Pancreas (tissue), 10 donors: Measurements from ENCODE around the gene AKAP6. TPM values are rescaled to one million over a fixed set of nuclear protein-coding genes. Genes with fewer than 3 reads are reported as not detected.

Experiments used
- ATAC-seq, 4 donors: fragments of 200-7000 bp; cut with Tn5 transposase; one replicate each; pipeline versions ENCODE4 v1.8.0 to v1.9.1; 2020; ENCODE audit warnings: mild to moderate bottlenecking in 4 of 4, moderate library complexity in 4 of 4
- DNase-seq, 6 donors: peaks; one replicate each; pipeline ENCODE4 v3.0.0-alpha.2; 2020
- FAIRE-seq: peaks from 2 replicates; lab custom pipeline; 2012; peaks lifted over from hg19 to GRCh38; lab: Jason Lieb, UNC
- H3K27ac ChIP-seq, 4 donors: fragments of 200-600 bp; sonication (generic); 1 replicate in 3 of 4; 2 replicates in 1 of 4; pipeline versions ENCODE4 v1.5.0 to v1.8.0; 2020
- H3K27me3 ChIP-seq, 4 donors: fragments of 200-600 bp; one replicate each; pipeline ENCODE4 v1.8.0; 2021
- H3K36me3 ChIP-seq, 3 donors: fragments of 200-600 bp; sonication (generic) in 1 of 3; one replicate each; pipeline versions ENCODE4 v1.5.0 to v1.8.0; 2020 to 2021
- H3K4me1 ChIP-seq, 3 donors: fragments of 200-600 bp; one replicate each; pipeline ENCODE4 v1.8.0; 2021
- H3K4me3 ChIP-seq, 4 donors: fragments of 200-600 bp; sonication (generic) in 2 of 4; one replicate each; pipeline versions ENCODE4 v1.5.0 to v1.8.0; 2020 to 2021
- H3K9me3 ChIP-seq, 4 donors: fragments of 200-600 bp; one replicate each; pipeline ENCODE4 v1.8.0; 2021
- WGBS, 2 donors: extraction: QIAGEN DNeasy Blood & Tissue Kit; methylation state at CpG; one replicate each; pipeline ENCODE4 v1.1.7; 2013; 5-methylcytosine and 5-hydroxymethylcytosine counted together
- intact Hi-C, 3 donors: fragments of 100-400 bp; cut with DNase I; formaldehyde crosslinking; loops; one replicate each; pipeline versions ENCODE4 v1.11.1 to v1.14.2; 2022
- polyA plus RNA-seq, 2 donors: library from polyadenylated mRNA; stranded (reverse); fragments of 200-250 nt; gene quantifications; one replicate each; pipeline ENCODE4 v1.2.3, GENCODE V29; 2013
- total RNA-seq, 6 donors: library from RNA; stranded (reverse); fragmentation: NEBNext Ultra II Directional in 4 of 6; extraction: Animal tissue kit (Norgen Biotek cat#: 25700) in 4 of 6; gene quantifications; one replicate each; pipeline versions ENCODE4 v1.2.1 to v1.2.4, GENCODE V29; 2021 to 2023
- TF ChIP-seq, protein P1 (sequence below), 4 donors: fragments of 200-600 bp; sonication (generic) in 3 of 4; IDR thresholded peaks; one replicate each; pipeline versions ENCODE4 v1.5.0 to v1.8.0; 2021; ENCODE audit warnings: antibody characterized with exemption in 4 of 4
- donor health status: healthy with polysubstance abuse.
- donor health status: DM: no; HTN: no; CAD: no; lungs with moderate emphysema.
- donor health status: DM: no; HTN: no; CAD: no.
- donor health status: control.
- donor health status: control.
- donor health status: Bipolar disorder and iron deficiency.
- donor health status: DM: yes; HTN: yes; CAD: no.
- donor health status: DM: no; HTN: no; CAD: no.
- donor health status: DM: no; HTN: no; CAD: no.
- donor health status: DM: yes; HTN: yes; CAD: no.

AKAP6 gene
- total and polyA plus RNA-seq, 8 donors = 0.34 to 2.2 (median 1.8) TPM

DNA sequence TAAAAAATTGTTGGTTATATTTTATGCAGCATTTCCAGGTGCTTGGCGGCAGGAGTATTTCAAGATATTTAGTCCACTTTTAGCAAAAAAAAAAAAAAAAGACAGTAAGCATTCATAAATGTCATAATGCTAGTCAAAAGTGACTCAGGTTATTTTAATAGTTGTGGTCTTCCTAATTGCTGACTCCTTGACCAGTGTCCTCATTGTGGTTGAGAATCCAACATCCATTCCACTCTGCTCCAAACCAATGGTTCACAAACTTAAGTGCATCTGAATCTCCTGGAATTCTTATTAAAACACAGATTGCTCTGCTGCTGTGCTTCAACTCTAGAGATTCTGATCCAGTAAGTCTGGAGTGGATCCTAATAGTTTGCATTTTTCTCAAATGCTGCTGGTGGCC lies 71.4 kb downstream of the AKAP6 start:
- WGBS, 2 donors = 96 to 100% methylated on average over 1 of the region's 1 CpG
- H3K36me3 ChIP-seq = no peaks in the 10 kb centered on the region
- DNase-seq (no peak), ATAC-seq (no peak), FAIRE-seq (no peak)
- H3K27me3 ChIP-seq = no peaks in the 10 kb centered on the region
- H3K9me3 ChIP-seq = no peaks in the 10 kb centered on the region
- no peaks in the 10 kb centered on the region for H3K4me1 ChIP-seq
- intact Hi-C loops = no loop called here
- H3K4me3 ChIP-seq = no peak overlapping the region
- TF ChIP-seq, protein P1, sequence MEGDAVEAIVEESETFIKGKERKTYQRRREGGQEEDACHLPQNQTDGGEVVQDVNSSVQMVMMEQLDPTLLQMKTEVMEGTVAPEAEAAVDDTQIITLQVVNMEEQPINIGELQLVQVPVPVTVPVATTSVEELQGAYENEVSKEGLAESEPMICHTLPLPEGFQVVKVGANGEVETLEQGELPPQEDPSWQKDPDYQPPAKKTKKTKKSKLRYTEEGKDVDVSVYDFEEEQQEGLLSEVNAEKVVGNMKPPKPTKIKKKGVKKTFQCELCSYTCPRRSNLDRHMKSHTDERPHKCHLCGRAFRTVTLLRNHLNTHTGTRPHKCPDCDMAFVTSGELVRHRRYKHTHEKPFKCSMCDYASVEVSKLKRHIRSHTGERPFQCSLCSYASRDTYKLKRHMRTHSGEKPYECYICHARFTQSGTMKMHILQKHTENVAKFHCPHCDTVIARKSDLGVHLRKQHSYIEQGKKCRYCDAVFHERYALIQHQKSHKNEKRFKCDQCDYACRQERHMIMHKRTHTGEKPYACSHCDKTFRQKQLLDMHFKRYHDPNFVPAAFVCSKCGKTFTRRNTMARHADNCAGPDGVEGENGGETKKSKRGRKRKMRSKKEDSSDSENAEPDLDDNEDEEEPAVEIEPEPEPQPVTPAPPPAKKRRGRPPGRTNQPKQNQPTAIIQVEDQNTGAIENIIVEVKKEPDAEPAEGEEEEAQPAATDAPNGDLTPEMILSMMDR (IDR thresholded peaks at IDR 0.05) = no peak
- no peak overlapping the region for H3K27ac ChIP-seq

DNA sequence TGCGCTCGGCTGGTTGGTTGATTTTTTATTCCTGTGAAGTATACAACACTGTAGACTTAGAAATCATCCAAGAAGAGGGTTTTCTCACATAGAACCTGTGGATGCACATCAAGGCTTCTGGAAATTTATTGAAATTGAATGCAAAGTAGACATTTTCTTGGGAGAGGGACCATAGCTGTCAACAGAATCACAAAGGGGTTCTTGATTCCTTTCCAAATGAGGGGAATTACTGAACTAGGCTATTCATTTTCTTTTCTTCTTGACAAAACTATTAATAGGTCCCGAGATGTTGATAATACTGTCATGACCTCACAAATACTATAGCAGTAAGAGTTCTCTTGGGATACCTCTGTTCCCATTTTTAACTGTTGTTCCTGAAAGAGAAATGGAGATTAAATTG lies 73.9 kb downstream of the AKAP6 start:
- ATAC-seq (no peak), FAIRE-seq (no peak), DNase-seq (no peak)
- TF ChIP-seq, protein P1 (IDR thresholded peaks at IDR 0.05) = no peak
- H3K27me3 ChIP-seq = no peaks in the 10 kb centered on the region
- H3K36me3 ChIP-seq = no peaks in the 10 kb centered on the region
- H3K4me3 ChIP-seq = no peak overlapping the region
- intact Hi-C loops = no loop called here
- WGBS, 2 donors = 89 to 92% methylated on average over 3 of the region's 3 CpGs
- H3K4me1 ChIP-seq = no peaks in the 10 kb centered on the region
- no peaks in the 10 kb centered on the region for H3K9me3 ChIP-seq
- no peak overlapping the region for H3K27ac ChIP-seq

DNA sequence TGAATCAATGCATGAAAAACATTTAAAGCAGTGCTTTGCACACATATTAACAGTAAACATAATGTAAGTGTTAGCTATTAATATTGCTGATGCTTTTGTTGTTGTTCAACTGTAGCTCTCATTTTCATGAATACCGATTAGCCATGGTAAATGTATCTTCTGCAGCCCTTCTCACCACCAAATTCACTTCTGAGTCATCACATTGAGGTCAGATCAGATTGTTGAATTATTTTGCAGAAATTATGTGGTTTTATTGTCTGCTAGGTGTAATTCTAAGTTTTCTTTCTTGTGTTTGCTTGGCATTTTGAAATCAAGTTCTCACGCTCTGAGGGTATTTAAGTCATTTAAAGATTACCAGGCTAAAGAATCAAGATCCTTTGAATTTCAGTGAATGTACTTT lies 74.6 kb downstream of the AKAP6 start:
- Histone ChIP-seq H3K36me3 (no peaks in the 10 kb centered on the region), H3K27me3 (no peaks in the 10 kb centered on the region), H3K4me1 (no peaks in the 10 kb centered on the region), H3K9me3 (no peaks in the 10 kb centered on the region), H3K27ac (no peak overlapping the region), H3K4me3 (no peak overlapping the region)
- no peak for ATAC-seq
- 93% methylated on average over 2 of the region's 2 CpGs for WGBS, 2 donors
- no peak for FAIRE-seq
- intact Hi-C loops = no loop called here
- TF ChIP-seq, protein P1 (IDR thresholded peaks at IDR 0.05) = no peak
- no peak for DNase-seq

DNA sequence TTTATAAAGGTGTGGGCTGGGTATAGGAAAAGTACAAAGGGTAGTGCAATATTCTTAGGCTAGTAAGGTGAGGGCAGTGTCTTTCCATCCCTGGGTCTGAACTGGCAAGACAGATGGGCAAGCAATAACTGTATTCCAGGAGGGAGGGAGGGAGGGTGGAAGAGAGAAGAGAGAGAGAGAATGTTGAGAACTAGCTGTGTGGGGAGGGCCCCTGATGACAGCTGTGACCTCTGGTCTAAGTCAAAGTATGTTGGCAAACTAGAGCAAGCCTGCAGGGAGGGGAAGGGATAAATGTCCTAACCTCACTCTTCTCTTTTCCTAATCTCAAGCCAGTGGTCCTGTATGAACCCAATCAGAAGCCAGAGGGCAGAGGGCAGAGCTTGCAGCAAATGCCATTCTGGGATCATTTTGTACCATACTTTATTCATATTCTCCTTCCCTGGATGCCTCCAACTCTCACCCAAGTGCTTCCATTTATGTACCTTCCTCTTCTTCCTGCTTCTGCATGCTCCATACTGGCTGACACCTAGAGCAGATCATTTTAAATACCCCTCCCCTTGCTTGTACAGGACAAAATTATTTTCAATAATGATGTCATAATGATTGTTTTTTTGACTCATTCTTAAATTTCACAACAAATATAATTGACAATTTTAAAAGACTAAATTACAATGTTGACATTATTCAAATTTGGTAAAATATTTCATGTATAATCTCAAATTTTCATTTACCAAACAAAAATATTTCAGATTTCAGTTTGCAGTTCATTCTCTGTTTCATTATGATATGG lies 75.9 kb downstream of the AKAP6 start:
- Histone ChIP-seq H3K27ac (no peak overlapping the region), H3K27me3 (no peaks in the 10 kb centered on the region), H3K4me1 (no peaks in the 10 kb centered on the region), H3K9me3 (no peaks in the 10 kb centered on the region), H3K36me3 (no peaks in the 10 kb centered on the region), H3K4me3 (no peak overlapping the region)
- intact Hi-C loops = no loop called here
- DNase-seq (no peak), FAIRE-seq (no peak), ATAC-seq (no peak)
- TF ChIP-seq, protein P1 (IDR thresholded peaks at IDR 0.05) = no peak

DNA sequence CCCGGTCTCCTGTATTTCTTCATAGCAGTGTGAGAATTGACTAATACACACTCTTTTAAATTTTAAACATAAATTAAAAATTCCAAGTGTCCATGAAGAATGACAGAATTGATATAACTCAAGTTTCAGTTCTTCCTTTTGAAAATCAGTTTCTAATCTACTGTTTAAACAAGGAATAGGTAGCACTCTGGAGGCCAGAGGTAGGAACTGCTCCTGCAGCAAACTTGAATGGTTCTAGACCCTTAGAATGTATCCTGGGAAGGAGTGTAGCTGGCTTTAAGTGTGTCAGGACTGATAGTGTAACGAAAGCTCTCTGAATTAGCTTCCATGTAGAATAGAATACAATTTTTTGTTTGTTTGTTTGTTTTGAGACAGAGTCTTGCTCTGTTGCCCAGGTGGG lies 76.8 kb downstream of the AKAP6 start:
- FAIRE-seq = no peak
- WGBS, 2 donors = 86 to 95% methylated on average over 2 of the region's 2 CpGs
- H3K27ac ChIP-seq = no peak overlapping the region
- intact Hi-C loops = no loop called here
- no peaks in the 10 kb centered on the region for H3K27me3 ChIP-seq
- H3K9me3 ChIP-seq = no peaks in the 10 kb centered on the region
- DNase-seq = no peak
- H3K36me3 ChIP-seq = no peaks in the 10 kb centered on the region
- no peaks in the 10 kb centered on the region for H3K4me1 ChIP-seq
- no peak overlapping the region for H3K4me3 ChIP-seq
- TF ChIP-seq, protein P1 (IDR thresholded peaks at IDR 0.05) = no peak
- no peak for ATAC-seq
